Measurements from ENCODE around the gene GNB1L. TPM values are rescaled to one million over a fixed set of nuclear protein-coding genes. Genes with fewer than 3 reads are reported as not detected.
A peak's percentile ranks its signal among the peaks of the same experiment; 100 is the strongest.

Gene GNB1L
- total RNA-seq, 1 donor from 2014 or later = 13.8 TPM

- no peak overlapping the region for H3K4me3 Mint-ChIP-seq
- TF ChIP-seq, protein P1, sequence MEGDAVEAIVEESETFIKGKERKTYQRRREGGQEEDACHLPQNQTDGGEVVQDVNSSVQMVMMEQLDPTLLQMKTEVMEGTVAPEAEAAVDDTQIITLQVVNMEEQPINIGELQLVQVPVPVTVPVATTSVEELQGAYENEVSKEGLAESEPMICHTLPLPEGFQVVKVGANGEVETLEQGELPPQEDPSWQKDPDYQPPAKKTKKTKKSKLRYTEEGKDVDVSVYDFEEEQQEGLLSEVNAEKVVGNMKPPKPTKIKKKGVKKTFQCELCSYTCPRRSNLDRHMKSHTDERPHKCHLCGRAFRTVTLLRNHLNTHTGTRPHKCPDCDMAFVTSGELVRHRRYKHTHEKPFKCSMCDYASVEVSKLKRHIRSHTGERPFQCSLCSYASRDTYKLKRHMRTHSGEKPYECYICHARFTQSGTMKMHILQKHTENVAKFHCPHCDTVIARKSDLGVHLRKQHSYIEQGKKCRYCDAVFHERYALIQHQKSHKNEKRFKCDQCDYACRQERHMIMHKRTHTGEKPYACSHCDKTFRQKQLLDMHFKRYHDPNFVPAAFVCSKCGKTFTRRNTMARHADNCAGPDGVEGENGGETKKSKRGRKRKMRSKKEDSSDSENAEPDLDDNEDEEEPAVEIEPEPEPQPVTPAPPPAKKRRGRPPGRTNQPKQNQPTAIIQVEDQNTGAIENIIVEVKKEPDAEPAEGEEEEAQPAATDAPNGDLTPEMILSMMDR (conservative IDR thresholded peaks at IDR 0.05) = no peak
- DNase-seq (ENCODE audit: low read depth, low spot score) = no peak
- H3K27me3 Mint-ChIP-seq (ENCODE audit: low read depth) = no peaks in the 10 kb centered on the region
- peaks cover 27% of the 10 kb centered on the region for H3K4me1 Mint-ChIP-seq
- H3K27ac Mint-ChIP-seq (ENCODE audit: unreplicated experiment) = no peak overlapping the region
- no peaks in the 10 kb centered on the region for H3K9me3 Mint-ChIP-seq
- peaks cover 3% of the 10 kb centered on the region for H3K36me3 Mint-ChIP-seq (ENCODE audit: low read depth)
These were observed 55.8 kb downstream of the GNB1L start for GRCh38 chr22:19798891-19799293.

DNA sequence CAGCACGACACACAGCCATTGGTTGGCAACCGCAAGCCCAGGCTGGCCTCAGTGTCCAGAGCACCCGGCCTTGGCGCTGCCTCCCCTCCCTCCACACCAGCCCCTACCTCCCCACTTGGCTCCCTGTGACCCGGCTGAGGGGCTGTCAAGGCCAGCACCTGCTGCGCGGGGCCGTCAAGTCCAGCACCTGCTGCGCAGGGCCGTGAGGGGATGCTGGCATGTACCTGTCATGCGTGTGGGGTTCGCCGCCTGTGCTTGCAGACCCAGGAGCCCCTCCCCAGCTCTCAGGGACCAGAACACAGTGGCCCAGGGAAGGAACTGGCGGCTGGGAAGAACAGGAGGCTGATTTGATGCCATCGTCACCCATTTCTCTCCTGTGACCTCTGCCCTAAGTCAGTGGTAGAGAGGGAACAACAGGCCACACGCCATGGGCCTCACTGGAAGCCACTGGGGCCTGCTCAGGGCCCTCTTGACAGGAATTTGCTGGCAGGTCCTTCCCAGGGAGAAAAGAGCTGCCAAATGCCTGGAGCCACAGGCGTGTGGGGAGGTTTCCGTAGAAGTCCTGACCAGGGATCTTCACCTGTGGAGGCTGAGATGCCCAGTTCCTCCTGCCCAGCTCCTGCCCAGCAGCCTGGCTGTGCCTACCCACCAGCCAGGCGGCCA is 56.5 kb downstream of the GNB1L start:
- no peaks in the 10 kb centered on the region for H3K27me3 Mint-ChIP-seq (ENCODE audit: low read depth)
- H3K4me3 Mint-ChIP-seq = no peak overlapping the region
- no peaks in the 10 kb centered on the region for H3K9me3 Mint-ChIP-seq
- H3K4me1 Mint-ChIP-seq = peaks cover 27% of the 10 kb centered on the region
- TF ChIP-seq, protein P1 (conservative IDR thresholded peaks at IDR 0.05) = no peak
- no peak overlapping the region for H3K27ac Mint-ChIP-seq (ENCODE audit: unreplicated experiment)
- DNase-seq (ENCODE audit: low read depth, low spot score) = no peak
- peaks cover 6% of the 10 kb centered on the region for H3K36me3 Mint-ChIP-seq (ENCODE audit: low read depth)

- Mint-ChIP-seq H3K27ac (ENCODE audit: unreplicated experiment) (no peak overlapping the region), H3K4me1 (peaks cover 27% of the 10 kb centered on the region), H3K9me3 (no peaks in the 10 kb centered on the region), H3K4me3 (no peak overlapping the region), H3K27me3 (ENCODE audit: low read depth) (no peaks in the 10 kb centered on the region), H3K36me3 (ENCODE audit: low read depth) (peaks cover 10% of the 10 kb centered on the region)
- TF ChIP-seq, protein P1 (conservative IDR thresholded peaks at IDR 0.05) = no peak
- no peak for DNase-seq (ENCODE audit: low read depth, low spot score)
These were observed 57.3 kb downstream of the GNB1L start for GRCh38 chr22:19797086-19798002.

DNA sequence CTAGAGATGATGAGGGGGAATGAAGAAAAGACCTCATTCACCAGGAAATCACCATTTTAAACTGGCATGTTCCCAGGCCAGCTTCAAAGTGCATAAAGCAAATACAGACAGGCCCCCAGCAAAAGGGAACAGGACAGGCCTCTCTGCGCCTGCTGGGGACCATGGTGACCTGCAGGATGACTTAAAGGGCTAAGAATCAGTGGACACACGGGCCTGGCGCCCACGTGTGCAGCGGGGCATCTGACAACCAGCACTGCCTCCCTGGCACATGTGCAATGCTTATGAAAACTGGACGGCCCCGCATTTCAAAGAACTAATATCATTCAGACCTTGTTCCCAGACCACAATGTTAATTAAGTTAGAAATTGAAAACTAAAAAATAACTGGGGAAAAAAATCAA is 58.5 kb downstream of the GNB1L start:
- Mint-ChIP-seq H3K27me3 (ENCODE audit: low read depth) (no peaks in the 10 kb centered on the region), H3K9me3 (peaks cover 3% of the 10 kb centered on the region), H3K36me3 (ENCODE audit: low read depth) (peaks cover 20% of the 10 kb centered on the region), H3K4me1 (peaks cover 27% of the 10 kb centered on the region), H3K27ac (ENCODE audit: unreplicated experiment) (no peak overlapping the region), H3K4me3 (no peak overlapping the region)
- no peak for DNase-seq (ENCODE audit: low read depth, low spot score)
- TF ChIP-seq, protein P1 (conservative IDR thresholded peaks at IDR 0.05) = no peak

DNA sequence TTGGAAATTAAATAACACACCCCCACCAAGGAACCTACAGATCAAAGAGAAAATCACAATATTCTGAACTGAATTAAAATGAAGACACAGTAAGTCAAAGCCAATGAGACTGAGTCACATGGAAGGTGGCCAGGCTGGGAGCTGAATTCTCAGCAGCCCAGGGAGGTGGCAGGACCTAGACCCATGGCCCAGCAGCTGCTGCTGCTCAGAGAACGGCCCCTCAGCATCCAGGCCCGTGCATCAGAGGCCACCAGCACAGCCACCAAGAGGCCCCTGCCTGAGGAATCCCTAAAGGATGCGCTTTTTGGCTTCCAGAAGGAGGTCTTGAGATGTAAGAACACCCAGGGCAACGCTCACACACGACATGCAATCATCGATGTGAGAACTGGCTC is 59.1 kb downstream of the GNB1L start:
- H3K27me3 Mint-ChIP-seq (ENCODE audit: low read depth) = no peaks in the 10 kb centered on the region
- TF ChIP-seq, protein P1 (conservative IDR thresholded peaks at IDR 0.05) = no peak
- no peak for DNase-seq (ENCODE audit: low read depth, low spot score)
- H3K4me3 Mint-ChIP-seq = no peak overlapping the region
- peak overlapping the region; percentile 22 for H3K27ac Mint-ChIP-seq (ENCODE audit: unreplicated experiment)
- peaks cover 21% of the 10 kb centered on the region for H3K36me3 Mint-ChIP-seq (ENCODE audit: low read depth)
- H3K4me1 Mint-ChIP-seq = peaks cover 27% of the 10 kb centered on the region
- H3K9me3 Mint-ChIP-seq = peaks cover 3% of the 10 kb centered on the region

Measured in neural crest cell (in vitro differentiated cells).